Kasumi-1 (cell line): ENCODE data around the gene TMEM87A.

ENCODE experiments used
- DNase-seq, 2 experiments: peaks; one replicate each; lab custom pipeline; 2025; lab: John Stamatoyannopoulos, UW

Gene TMEM87A

DNA sequence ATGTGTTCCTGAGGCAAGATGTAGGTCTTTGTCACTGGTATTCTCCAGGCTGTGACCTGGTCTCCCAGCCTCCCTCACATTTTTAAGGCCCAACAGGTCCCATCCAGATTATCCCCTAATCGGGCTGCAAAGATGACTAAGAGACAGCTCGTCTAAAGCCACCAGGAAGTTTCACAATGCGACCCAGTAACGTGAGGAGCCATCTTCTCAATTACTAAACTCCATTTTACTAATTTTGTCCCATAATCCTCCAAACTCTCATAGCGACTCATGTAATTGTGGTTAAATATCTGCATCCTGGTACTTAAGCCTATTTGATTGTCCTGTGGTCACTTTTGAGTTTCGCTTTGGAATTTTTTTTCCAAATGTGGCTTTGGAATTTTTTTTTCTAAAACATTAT is 108.1 kb downstream of the TMEM87A start:
- no peak for DNase-seq

DNA sequence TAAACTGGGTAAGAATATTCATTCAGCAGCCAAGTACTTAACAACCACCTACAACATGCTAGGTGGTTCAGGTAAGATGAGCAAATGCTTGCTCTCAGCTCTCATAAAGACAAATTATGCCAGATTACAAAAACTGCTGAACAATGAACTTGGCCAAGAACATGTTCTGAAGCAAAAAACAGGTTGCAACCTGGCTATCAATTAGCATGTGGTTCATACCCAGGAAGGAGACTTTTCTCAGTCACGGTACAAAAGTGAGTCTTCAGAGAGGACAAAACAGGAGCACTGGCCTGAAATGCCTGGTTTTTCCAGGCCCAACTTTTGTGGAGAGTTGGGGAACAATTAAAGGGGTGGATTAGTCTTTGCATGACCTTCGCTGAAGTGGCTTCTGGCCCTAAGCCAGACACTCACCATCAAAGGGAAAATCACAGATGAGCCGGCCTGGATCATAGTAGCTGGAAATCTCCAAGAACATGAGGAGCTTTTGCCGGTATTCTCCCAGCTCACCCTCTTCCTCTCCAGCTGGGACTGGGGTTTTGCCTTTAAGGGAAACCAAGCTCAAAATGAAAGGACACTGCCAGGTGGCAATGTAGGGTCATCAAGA is 109.2 kb downstream of the TMEM87A start:
- no peak for DNase-seq

DNA sequence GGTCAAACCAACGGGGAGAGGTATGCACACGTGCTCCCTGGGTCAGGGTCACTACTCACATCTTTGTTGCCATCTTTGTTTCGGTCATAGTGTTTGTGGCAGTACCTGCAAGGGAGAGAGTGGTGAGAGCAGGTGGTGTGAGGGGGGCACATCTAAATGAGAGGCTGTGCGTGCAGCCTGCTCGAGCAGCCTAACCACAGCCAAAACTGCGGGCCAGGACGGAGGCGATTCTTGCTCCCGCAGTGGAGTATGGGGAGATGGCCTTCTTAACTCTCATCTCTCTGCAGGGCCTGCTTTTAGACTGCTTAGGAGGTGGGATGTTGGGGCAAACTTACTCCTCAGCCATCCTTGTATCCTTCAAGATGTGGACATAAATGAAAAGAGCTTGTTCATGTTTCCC is 109.9 kb downstream of the TMEM87A start:
- DNase-seq, result no peak
